ENCODE results near the gene NTNG2. TPM values are rescaled to one million over a fixed set of nuclear protein-coding genes. Genes with fewer than 3 reads are reported as not detected.
A peak's percentile ranks its signal among the peaks of the same experiment; 100 is the strongest.

Gene NTNG2
- total RNA-seq, 1 experiment from 2014 or later, result 1.2 TPM

GRCh38 chr9:132155568-132155895, 6.3 kb upstream of the NTNG2 start:
- no peak for DNase-seq
- Histone ChIP-seq H3K4me3 (ENCODE audit: insufficient read depth, low read depth, low read length) (no peak overlapping the region), H3K27me3 (ENCODE audit: control insufficient read depth, insufficient read depth, low read length) (peaks cover 17% of the 10 kb centered on the region), H3K36me3 (replicated peaks; ENCODE audit: control insufficient read depth, insufficient read depth, low read length) (no peaks in the 10 kb centered on the region)

GRCh38 chr9:132156262-132156661, 5.6 kb upstream of the NTNG2 start:
- Histone ChIP-seq H3K27me3 (ENCODE audit: control insufficient read depth, insufficient read depth, low read length) (peaks cover 24% of the 10 kb centered on the region), H3K4me3 (ENCODE audit: insufficient read depth, low read depth, low read length) (no peak overlapping the region), H3K36me3 (replicated peaks; ENCODE audit: control insufficient read depth, insufficient read depth, low read length) (no peaks in the 10 kb centered on the region)
- no peak for DNase-seq

GRCh38 chr9:132157347-132158116, 4.3 kb upstream of the NTNG2 start:
- peaks cover 34% of the 10 kb centered on the region for H3K27me3 ChIP-seq (ENCODE audit: control insufficient read depth, insufficient read depth, low read length)

GRCh38 chr9:132160802-132161742, 786 bp upstream of the NTNG2 start:
- peak; percentile 84 for DNase-seq
- Histone ChIP-seq H3K36me3 (replicated peaks; ENCODE audit: control insufficient read depth, insufficient read depth, low read length) (no peaks in the 10 kb centered on the region), H3K4me3 (ENCODE audit: insufficient read depth, low read depth, low read length) (peak overlapping the region; percentile 49), H3K27me3 (ENCODE audit: control insufficient read depth, insufficient read depth, low read length) (peaks cover 69% of the 10 kb centered on the region)

More at GRCh38 chr9:132157347-132158116, 4.3 kb upstream of the NTNG2 start:
- no peaks in the 10 kb centered on the region for H3K36me3 ChIP-seq (replicated peaks; ENCODE audit: control insufficient read depth, insufficient read depth, low read length)
- H3K4me3 ChIP-seq (ENCODE audit: insufficient read depth, low read depth, low read length), result no peak overlapping the region
- no peak for DNase-seq

GRCh38 chr9:132162764-132163456, 1.1 kb downstream of the NTNG2 start:
- Histone ChIP-seq H3K27me3 (ENCODE audit: control insufficient read depth, insufficient read depth, low read length) (peaks cover 77% of the 10 kb centered on the region), H3K4me3 (ENCODE audit: insufficient read depth, low read depth, low read length) (peak overlapping the region; percentile 45), H3K36me3 (replicated peaks; ENCODE audit: control insufficient read depth, insufficient read depth, low read length) (no peaks in the 10 kb centered on the region)
- DNase-seq, result peak; percentile 78

- DNase-seq, result no peak
- H3K27me3 ChIP-seq (ENCODE audit: control insufficient read depth, insufficient read depth, low read length), result peaks cover 76% of the 10 kb centered on the region
- H3K36me3 ChIP-seq (replicated peaks; ENCODE audit: control insufficient read depth, insufficient read depth, low read length), result no peaks in the 10 kb centered on the region
- peak overlapping the region; percentile 45 for H3K4me3 ChIP-seq (ENCODE audit: insufficient read depth, low read depth, low read length)
These were observed 1.6 kb downstream of the NTNG2 start for GRCh38 chr9:132163457-132163875.

GRCh38 chr9:132163876-132164603, 2.2 kb downstream of the NTNG2 start:
- DNase-seq, result peak; percentile 73
- Histone ChIP-seq H3K36me3 (replicated peaks; ENCODE audit: control insufficient read depth, insufficient read depth, low read length) (no peaks in the 10 kb centered on the region), H3K4me3 (ENCODE audit: insufficient read depth, low read depth, low read length) (no peak overlapping the region), H3K27me3 (ENCODE audit: control insufficient read depth, insufficient read depth, low read length) (peaks cover 75% of the 10 kb centered on the region)

- DNase-seq, result peak; percentile 64
- H3K36me3 ChIP-seq (replicated peaks; ENCODE audit: control insufficient read depth, insufficient read depth, low read length), result no peaks in the 10 kb centered on the region
- no peak overlapping the region for H3K4me3 ChIP-seq (ENCODE audit: insufficient read depth, low read depth, low read length)
- peaks cover 69% of the 10 kb centered on the region for H3K27me3 ChIP-seq (ENCODE audit: control insufficient read depth, insufficient read depth, low read length)
These were observed 2.9 kb downstream of the NTNG2 start for GRCh38 chr9:132164604-132165362.

GRCh38 chr9:132166599-132166998, 4.7 kb downstream of the NTNG2 start:
- H3K27me3 ChIP-seq (ENCODE audit: control insufficient read depth, insufficient read depth, low read length), result peaks cover 52% of the 10 kb centered on the region
- DNase-seq, result peak; percentile 84
- no peaks in the 10 kb centered on the region for H3K36me3 ChIP-seq (replicated peaks; ENCODE audit: control insufficient read depth, insufficient read depth, low read length)
- H3K4me3 ChIP-seq (ENCODE audit: insufficient read depth, low read depth, low read length), result no peak overlapping the region

GRCh38 chr9:132167192-132167591, 5.3 kb downstream of the NTNG2 start:
- H3K27me3 ChIP-seq (ENCODE audit: control insufficient read depth, insufficient read depth, low read length), result peaks cover 48% of the 10 kb centered on the region
- no peak overlapping the region for H3K4me3 ChIP-seq (ENCODE audit: insufficient read depth, low read depth, low read length)
- no peaks in the 10 kb centered on the region for H3K36me3 ChIP-seq (replicated peaks; ENCODE audit: control insufficient read depth, insufficient read depth, low read length)
- no peak for DNase-seq

GRCh38 chr9:132168347-132168746, 6.5 kb downstream of the NTNG2 start:
- Histone ChIP-seq H3K27me3 (ENCODE audit: control insufficient read depth, insufficient read depth, low read length) (peaks cover 36% of the 10 kb centered on the region), H3K36me3 (replicated peaks; ENCODE audit: control insufficient read depth, insufficient read depth, low read length) (no peaks in the 10 kb centered on the region), H3K4me3 (ENCODE audit: insufficient read depth, low read depth, low read length) (no peak overlapping the region)
- no peak for DNase-seq

GRCh38 chr9:132168851-132169250, 7.0 kb downstream of the NTNG2 start:
- peaks cover 31% of the 10 kb centered on the region for H3K27me3 ChIP-seq (ENCODE audit: control insufficient read depth, insufficient read depth, low read length)
- DNase-seq, result no peak
- H3K36me3 ChIP-seq (replicated peaks; ENCODE audit: control insufficient read depth, insufficient read depth, low read length), result no peaks in the 10 kb centered on the region
- H3K4me3 ChIP-seq (ENCODE audit: insufficient read depth, low read depth, low read length), result no peak overlapping the region

- no peak overlapping the region for H3K4me3 ChIP-seq (ENCODE audit: insufficient read depth, low read depth, low read length)
- peak; percentile 95 for DNase-seq
- H3K27me3 ChIP-seq (ENCODE audit: control insufficient read depth, insufficient read depth, low read length), result peaks cover 22% of the 10 kb centered on the region
- H3K36me3 ChIP-seq (replicated peaks; ENCODE audit: control insufficient read depth, insufficient read depth, low read length), result no peaks in the 10 kb centered on the region
These were observed 8.0 kb downstream of the NTNG2 start for GRCh38 chr9:132169672-132170392.

All from H7 (cell line).